Glomerular visceral epithelial cell (primary cell): ENCODE measurements around the gene ERC1.

Experiments
- DNase-seq: peaks from one replicate; pipeline ENCODE4 v3.0.0-alpha.2; 2016; ENCODE audit errors: extremely low spot score

ERC1 gene

DNA sequence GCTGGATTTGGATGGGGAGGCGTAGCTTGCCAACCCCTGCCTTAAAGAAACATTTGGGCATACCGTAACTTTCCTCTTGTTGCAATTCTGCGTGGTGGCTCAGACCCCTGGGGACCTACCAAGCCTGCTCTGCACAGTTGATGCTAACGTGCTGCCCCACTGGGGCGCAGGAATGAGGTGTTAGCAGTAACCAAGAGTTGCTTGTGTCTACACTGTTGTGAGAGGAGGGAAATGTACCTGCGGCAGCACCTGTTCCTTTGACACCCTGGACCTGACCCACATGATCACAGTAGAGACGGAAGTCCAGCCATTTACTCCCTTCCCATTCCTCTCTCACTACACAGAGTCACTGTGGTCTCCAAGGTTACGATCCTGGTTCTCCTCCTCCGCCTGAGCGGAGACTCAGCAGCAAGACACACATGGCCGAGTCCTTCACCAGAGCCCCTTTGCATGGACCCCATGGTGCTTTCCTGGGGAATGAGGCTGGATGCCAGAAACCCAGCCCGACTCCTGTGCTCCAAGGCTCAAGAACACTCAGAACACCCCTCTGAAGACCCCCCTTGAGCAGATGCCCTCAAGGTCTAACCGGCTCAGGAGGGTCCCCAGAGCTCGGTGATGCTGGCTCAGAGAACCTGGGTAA is 518.5 kb downstream of the ERC1 start:
- no peak for DNase-seq

DNA sequence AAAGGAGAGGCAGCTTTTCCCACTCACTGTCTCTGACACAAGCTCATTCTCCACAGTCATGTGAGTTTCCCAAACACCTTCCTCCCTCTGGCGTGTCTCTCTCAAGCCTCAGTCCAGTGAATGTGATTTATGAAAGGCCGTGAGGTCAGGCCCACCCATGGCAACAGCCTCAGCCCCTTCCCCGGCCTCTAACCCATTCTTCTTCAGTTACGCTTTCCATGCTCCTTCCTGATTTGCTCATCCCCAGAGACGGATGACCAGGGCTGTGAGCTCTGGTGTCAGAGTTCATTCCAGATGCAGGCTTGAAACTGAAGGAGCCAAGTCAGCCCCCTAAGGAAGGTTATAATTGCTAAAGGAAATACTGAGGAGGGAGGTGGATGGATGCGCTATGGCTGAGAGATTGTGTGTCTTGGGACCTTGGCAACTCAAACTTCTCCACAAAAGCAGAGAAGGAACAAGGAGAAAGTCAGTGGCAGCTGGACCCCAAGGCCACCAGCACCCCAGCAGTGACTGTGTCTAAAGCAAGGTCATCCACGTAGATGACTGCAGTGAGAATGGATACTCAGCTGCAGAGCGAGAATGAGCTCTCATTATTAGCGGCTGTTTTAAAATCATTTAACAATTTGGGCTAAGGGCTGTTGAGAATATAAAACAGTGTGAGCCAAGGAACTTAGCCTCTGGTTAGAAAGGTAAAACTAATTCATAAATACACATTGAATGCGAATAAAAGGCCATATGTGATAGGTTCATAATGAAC is 519.2 kb downstream of the ERC1 start:
- DNase-seq = no peak

DNA sequence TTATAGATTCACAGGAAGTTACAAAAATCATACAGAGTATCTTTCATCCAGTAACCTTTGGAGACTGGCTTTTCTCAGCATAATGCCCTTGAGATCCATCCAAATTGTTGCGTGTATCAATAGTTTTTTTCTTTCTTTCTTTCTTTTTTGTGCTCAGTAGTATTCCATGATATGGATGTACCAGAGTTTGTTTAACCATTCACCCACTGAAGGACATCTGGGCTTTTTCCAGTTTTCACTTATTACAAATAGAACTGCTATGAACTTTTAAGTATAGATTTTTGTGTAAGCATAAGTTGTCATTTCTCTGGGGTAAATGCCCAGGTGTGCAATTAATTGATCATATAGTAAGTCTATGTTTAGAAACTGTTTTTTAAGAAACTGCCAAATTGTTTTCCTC is 524.0 kb downstream of the ERC1 start:
- no peak for DNase-seq

DNA sequence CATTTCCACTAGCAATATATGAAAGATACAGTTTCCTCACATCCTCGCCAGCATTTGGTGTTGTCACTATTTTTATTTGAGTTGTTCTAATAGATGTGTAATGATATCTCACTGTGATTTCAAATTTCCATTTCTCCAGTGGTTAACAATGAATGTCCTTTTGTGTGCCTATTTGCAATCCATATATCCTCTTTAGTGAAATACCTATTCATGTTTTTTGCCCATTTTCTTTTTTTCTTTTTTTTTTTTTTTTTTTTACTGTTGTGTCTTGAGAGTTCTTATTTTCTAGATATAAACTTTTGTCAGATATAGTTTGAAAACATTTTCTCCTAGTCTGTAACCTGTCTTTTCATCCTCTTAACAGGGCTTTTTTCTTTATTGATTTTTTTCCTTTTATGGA is 524.4 kb downstream of the ERC1 start:
- DNase-seq = no peak

DNA sequence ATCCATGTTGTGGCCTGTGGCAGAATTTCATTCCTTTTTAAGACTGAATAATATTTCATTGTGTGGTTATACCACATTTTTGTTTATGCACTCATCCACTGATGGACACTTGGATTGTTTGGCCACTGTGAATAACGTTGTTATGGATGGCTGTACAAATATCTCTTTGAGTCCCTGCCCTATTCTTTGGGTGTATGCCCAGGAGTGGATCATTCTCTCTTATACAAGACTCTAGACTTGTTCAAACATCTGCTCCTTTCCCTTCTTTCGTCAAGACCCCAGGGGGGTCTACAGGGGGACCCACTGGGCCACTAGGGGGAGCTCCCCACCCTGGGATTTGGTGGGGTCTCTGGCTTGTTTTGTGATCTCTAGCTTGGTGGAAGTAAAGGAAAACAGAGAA is 526.0 kb downstream of the ERC1 start:
- DNase-seq = no peak

DNA sequence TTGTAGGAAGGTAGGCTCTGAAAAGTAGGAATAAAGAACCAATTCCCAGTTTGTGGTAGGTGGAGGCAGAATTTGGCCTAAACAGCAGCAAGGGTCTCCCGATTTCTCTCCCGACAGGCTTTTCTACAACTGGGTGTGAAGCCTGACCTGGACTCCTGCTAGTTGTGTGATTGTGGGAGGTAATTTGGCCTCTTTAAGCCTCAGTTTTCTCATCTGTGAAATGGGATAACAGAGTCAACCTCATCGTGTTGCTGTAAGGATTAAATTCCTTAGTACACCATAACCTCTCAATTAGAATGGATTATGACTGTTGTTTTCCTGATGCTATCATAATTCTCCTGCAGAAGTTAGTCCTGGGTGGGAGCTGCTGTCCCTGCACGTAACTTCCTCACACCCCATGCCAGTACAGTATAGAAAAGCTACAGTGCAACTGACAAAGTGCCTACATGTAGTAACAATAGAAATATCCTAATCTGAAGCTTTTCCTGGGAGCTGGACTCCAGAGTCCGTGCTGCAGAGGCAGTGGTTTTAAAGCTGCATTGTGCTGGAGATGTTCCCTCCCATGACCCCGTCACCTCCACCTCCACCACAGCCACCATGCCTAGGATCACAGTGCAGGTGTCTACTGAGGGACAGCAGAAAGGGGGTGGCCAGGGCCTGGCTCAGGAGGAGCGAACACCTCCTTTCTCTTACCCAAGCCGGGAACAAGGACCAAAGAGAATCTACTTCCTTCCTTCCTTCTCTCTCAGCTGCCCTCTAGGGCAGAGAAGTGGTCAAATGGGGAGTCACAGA is 526.9 kb downstream of the ERC1 start:
- no peak for DNase-seq

DNA sequence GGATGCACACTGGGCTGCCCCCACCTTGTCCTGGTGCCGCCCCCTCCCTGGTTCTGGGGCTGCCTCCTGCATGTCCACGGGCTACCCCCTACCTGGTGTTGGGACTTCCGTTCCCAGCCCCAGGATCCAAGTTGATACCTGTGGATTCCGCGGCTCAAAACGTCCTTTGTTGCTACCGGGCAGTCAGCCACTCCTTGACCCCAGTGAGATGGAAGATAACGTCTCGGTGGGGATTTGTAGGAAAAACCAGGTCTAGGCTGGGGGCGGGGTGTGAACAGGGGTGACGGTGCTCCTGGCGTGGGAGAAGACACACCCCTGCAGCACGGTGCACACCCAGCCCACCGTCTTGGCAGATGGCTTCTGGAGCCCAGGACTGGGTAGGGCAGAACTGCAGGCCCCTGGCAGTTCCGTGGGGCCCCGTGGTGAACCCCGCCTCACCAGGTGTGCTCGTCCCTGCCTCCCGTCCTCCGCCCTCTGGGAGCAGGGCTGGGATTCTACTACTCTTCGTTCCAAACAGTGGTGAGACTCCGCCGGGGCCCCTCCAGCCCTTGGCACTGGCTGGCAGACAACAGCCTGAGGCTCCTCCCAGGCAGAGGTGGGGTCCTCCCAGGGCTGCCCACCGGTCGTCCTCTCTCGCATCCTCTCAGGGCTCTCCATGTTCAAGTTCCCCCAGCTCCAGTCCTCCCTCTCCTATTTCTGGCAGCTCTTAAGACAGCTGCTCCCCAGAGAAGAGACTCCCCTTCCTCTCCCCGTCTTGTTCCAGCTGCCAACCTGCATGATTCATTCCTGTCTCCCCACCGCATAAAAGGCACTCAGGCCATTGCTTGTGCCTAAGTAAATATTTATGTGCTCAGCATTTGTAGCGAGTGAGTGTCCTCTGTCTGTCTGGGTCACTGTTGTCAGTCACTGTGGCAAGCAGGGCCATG is 527.8 kb downstream of the ERC1 start:
- peak; percentile 86 for DNase-seq

DNA sequence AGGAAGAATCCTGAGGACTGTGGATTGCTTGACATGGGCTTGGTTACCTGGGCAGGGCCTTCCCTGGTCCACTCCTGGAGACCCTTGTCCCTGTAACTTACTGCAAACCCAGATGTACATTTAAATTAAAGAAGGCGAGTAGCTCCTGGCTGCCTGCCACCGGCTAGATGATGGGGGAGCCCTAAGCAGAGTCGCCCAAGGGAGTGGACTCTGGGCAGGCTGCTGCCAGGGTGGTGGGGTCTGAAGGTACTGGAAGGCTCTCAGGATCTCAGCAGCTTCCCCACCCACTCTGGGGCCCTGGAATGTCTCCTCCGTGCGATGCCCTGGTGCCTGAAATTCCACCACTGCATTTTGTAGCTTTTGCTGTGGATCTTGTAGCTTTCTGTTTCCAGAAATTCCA is 528.6 kb downstream of the ERC1 start:
- no peak for DNase-seq

DNA sequence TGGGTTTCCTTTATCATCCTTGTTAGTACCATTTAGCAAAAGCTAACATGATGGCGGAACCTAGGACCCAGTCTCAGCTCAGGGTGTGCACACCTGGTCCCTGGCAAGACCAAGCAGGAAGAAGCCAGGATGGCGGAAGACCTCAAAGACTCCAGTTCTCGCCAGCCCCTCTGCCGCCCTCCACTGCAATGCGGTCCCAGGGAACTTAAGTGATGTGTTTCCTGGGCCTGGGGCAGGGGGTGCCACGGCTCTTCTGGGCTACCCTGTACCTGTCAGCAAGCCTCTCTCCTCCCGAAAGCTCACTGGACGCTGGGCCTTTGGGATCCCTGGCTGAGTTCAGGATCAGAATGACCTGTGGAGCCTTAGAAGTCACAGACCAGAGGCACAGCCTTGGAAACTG is 532.0 kb downstream of the ERC1 start:
- no peak for DNase-seq

DNA sequence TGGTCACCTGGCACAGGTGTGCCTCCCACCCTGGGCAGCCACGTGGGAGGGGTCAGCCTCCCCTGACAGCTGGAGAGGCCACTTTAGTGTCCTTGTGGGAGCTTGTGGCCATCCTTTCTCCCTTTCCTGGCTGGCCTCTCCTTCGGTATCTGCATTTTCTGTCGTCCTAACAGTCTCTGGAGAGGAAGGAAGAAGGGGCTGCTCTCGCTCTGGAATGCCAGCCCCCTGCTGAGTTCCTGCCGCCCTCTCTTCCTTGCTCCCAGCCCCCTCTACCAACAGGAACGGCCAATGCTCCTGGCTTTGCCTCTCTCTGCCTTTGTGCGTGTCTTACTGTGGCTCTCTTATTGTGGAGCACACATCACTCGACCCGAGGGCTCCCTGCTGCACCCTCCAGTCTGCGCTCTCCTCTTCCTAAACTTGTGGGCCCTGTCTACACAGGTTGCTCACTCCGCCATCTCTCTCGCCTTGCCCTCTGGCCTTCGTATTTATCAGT is 532.6 kb downstream of the ERC1 start:
- DNase-seq = no peak

DNA sequence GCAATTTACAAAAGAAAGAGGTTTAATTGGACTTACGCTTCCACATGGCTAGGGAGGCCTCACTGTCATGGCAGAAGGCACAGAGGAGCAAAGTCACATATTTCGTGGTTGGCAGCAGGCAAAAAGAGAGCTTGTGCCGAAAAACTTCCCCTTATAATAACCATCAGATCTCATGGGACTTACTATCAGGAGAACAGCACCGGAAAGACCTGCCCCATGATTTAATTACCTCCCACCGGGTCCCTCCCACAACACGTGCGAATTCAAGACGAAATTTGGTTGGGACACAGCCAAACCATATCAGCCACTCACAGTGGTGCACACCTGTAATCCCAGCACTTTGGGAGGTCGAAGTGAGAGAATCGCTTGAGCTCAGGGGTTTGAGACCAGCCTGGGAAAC is 534.8 kb downstream of the ERC1 start:
- no peak for DNase-seq

DNA sequence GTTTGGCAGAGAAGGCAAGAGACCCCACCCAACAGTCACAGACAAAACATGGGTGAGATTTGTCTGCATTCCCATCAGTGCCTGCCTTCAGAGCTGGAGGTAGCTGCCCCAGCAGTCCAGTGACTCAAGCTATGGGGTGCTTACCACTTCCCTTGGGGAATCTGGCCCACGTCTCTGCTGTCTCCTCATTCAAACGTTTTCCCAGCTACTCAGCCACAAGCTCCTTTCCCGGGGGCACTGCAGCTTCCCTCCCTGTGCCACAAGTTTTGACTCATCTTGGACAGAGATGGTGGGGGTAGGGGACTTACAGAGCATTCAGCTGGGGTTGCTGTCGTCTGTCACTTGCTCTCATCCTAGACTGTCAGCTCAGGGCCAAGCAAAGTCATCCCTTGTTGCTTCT is 536.8 kb downstream of the ERC1 start:
- DNase-seq = peak; percentile 84

DNA sequence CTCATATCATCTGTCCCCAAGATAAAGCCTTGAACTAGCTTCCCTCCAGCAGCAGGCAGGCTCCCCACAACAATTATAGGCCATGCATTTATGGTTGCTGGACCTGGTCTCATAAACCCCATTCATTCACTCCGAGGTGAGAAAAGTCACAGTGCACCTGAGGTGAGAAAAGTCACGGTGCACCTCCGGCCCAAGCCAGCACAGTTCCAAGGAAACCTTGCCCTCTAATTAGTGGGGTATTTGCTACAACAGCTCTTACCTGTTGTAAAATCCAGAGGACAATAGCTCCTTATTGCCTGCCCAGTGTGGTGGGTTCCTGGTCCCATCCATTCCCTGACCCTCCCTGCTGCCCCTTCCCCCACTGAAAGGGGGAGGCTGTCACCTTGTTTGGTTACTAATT is 537.8 kb downstream of the ERC1 start:
- no peak for DNase-seq

DNA sequence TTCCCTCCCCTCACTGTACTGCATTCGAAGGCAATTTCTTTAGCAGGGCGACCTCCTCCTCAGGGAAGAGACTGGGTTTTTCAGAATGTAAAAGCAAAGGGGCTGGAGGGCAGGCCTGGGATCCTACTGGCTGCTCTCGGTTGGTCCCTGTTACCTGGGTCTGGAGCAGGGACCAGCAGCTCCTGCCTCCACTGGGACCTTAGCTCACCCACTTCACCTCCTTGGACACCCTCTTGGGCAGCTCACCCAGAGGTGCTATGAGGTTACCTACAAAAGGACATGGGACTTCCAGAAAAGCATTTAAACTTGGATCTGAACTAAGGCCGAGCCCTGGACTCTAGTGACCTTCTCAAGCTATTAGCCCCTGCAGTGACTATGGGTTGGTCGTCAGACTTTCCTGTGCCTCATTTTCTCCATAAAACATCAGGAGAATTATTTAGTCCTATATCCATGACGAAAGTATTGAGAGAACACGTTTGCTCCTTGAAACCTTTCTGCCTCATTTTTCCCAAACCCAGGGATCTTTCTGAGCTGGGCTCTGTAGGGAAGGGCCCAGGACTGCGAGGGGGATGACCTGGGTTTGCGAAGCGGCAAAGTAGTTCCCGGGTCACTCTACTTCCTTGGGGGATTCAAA is 538.3 kb downstream of the ERC1 start:
- DNase-seq = no peak

DNA sequence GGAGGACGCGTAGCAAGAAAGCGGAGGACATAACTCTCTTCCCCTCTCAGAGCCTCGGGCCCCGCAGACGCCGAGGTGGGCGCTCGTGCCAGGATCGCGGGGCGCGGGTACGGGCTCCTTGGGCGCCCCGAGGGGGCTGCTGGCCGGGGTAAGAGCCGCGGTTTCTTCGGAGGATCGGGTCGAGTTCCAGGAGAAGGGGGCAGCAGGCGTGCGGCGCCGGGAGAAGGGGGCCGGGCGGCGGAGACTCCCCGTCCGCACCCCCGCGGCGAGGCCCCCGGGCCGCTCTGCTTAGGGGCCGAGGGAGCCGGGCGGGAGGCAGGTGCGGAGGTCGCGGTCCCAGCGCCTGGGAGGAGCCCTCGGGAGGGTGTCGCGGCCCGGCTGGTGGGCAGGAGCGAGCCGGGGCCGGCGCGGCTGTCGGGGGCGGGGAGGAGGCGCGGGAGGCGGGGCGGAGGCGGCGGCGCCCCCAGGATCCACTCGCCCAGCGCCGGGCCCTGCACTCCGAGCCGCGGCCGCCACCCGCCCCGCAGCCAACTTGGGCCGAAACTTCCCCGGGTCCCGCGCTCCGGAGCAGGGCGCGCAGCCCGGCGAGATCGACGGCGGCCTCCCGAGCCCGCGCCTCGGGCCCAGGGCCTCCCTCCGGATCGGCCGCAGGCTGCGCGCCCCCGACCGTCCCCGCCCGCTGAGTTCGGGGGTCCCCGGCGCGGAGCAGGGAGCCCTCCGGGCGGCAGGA is 539.0 kb downstream of the ERC1 start:
- peak; percentile 49 for DNase-seq

DNA sequence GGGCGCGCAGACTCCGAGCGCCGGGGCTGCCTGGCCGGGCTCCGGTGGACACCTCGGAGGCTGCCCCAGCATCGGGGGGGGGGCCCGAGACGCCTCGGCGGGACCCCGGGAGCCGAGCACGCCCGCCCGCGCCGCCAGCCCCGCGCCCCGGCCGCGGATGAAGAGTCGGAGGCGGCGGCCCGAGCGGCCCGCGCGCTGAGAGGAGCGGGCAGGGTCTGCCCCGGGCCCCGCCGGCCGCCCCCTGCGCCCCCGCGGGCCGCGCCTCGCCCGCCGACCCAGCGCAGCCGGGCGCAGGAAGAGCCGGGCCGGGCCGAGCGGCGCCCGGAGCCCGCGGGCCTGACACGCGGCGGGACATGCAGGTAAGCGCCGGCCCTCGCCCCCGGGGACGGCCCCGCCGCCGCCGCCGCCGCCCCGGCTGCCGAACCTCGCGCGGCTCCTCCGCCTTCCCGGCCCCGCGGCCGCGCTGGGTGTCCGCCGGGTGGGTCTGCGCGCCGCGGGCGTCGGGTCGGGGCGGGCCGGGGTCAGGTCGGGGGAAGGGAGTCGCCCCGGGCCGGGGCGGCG is 539.6 kb downstream of the ERC1 start:
- DNase-seq = no peak

DNA sequence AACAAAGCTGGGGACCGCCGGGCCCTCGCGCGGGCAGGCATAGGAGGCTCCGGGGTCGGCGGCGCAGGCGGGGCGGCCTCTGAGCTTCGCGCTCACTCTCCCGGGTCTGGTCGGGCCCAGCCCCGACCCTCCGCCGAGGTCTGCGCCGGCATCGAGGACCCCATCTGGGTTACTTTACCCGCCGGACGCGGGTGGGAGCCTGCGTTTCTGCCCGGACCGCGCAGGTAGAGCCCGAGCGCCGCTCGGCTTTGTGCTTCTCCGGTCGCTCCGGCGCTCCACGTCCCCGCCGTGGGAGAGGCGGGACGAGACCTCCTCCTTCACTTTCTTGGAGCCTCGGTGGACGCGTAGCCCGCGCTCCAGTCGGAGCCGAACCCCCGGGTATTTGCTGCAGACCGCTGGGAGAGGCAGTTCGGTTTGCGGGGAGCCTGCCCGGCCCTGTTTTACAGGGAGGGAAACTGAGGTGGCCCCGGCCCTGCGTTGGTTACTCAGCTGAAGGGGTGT is 540.2 kb downstream of the ERC1 start:
- DNase-seq = no peak

DNA sequence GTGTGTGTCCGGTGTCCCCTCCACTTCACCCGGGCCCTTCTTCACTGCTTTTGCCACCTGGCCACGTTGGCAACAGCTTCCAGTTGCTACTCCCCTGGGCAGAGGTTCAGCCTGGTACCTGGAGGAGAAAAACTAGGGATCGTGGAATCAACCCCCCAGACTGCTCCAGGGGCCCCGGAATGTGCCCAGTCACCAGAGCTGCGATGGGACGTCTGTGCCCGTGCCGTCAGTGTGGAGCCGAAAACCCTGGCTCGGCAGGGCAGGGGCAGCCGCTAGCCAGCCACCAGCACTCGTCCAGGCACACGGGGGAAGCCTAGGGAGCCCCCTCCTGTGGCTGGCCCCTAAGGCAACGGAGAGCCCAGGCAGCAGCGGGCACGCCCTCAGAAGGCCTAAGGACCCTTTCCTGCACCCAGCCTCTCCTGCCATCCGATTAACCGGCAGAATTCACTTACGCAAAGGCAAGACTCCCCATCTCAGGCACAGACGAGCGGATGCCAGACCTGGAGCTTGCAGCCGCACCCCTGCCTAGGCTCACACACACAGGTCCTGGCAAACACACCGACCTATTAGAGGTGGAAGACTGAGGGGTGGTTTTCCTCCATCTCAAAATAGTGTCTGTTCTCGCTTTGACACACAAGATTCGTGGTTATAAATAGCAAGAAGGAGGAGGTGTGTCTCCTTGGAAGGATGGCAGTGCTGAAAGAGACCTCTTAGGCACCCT is 540.8 kb downstream of the ERC1 start:
- no peak for DNase-seq
